ENCODE measurements around the gene APLF.

- TF ChIP-seq CTCF (conservative IDR thresholded peaks at IDR 0.05; ENCODE audit: low read depth in 2 of 2) = no peak
- no peak for TF ChIP-seq EZH2 (IDR thresholded peaks at IDR 0.05; ENCODE audit: low read depth, unreplicated experiment)
- no peak for TF ChIP-seq NANOG (IDR thresholded peaks at IDR 0.05; ENCODE audit: borderline replicate concordance)
- no peak for TF ChIP-seq POLR2AphosphoS5 (IDR thresholded peaks at IDR 0.05; ENCODE audit: low read depth)
- no peak for TF ChIP-seq CREB1 (CRISPR knock-in tag; IDR thresholded peaks at IDR 0.05; ENCODE audit: low read depth)
- TF ChIP-seq JUNB (IDR thresholded peaks at IDR 0.05; ENCODE audit: unreplicated experiment) = no peak
- no peak for TF ChIP-seq ZNF331 (CRISPR knock-in tag; IDR thresholded peaks at IDR 0.05; ENCODE audit: low read depth)
- TF ChIP-seq REST (IDR thresholded peaks at IDR 0.05; ENCODE audit: unreplicated experiment) = no peak
- no peak for TF ChIP-seq STAT1 (IDR thresholded peaks at IDR 0.05; ENCODE audit: unreplicated experiment)
Observed at GRCh38 chr2:68577183-68577582, 109.8 kb downstream of the APLF start.
